Measurements from ENCODE around the gene NDUFV1. TPM values are rescaled to one million over a fixed set of nuclear protein-coding genes. Genes with fewer than 3 reads are reported as not detected.
"Not testable (repeated sequence)": the region's sequence is repeated elsewhere in the genome, so short reads cannot be mapped to it uniquely, and the experiment has no call there.

NDUFV1 gene
- total and polyA plus RNA-seq, 3 donors from 2014 or later = 187 to 369 (median 312) TPM

DNA sequence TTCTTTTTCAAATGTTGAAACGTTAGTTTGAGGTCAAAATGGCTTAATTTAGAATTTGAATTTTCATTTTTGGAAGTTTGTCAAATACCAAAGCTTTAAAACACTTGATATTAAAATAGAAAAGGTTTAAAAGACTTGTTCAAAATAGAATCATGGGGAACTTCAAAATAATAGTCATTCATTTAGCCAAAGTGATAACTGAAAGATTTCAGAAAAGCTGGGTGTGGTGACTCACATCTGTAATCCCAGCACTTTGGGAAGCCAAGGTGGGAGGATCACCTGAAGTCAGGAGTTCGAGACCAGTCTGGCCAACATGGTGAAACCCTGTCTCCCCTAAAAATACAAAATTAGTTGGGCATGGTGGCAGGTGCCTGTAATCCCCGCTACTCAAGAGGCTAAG, 12.3 kb upstream of the NDUFV1 start:
- 70 to 77% methylated on average over 3 of the region's 3 CpGs for WGBS, 2 donors
- intact Hi-C loops (cut with DNase I; ENCODE audit: low total_unique reads) = no loop called here
- no peak for TF ChIP-seq POLR2A (IDR thresholded peaks at IDR 0.05)
- TF ChIP-seq, protein P1, sequence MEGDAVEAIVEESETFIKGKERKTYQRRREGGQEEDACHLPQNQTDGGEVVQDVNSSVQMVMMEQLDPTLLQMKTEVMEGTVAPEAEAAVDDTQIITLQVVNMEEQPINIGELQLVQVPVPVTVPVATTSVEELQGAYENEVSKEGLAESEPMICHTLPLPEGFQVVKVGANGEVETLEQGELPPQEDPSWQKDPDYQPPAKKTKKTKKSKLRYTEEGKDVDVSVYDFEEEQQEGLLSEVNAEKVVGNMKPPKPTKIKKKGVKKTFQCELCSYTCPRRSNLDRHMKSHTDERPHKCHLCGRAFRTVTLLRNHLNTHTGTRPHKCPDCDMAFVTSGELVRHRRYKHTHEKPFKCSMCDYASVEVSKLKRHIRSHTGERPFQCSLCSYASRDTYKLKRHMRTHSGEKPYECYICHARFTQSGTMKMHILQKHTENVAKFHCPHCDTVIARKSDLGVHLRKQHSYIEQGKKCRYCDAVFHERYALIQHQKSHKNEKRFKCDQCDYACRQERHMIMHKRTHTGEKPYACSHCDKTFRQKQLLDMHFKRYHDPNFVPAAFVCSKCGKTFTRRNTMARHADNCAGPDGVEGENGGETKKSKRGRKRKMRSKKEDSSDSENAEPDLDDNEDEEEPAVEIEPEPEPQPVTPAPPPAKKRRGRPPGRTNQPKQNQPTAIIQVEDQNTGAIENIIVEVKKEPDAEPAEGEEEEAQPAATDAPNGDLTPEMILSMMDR (IDR thresholded peaks at IDR 0.05) = no peak
- no peaks in the 10 kb centered on the region for H3K27me3 ChIP-seq
- no peaks in the 10 kb centered on the region for H3K36me3 ChIP-seq (ENCODE audit: low read depth, missing control alignments)
- no peak overlapping the region for H3K27ac ChIP-seq
- H3K9me3 ChIP-seq = no peaks in the 10 kb centered on the region
- no peak for DNase-seq
- no peaks in the 10 kb centered on the region for H3K4me1 ChIP-seq
- H3K4me3 ChIP-seq = no peak overlapping the region

DNA sequence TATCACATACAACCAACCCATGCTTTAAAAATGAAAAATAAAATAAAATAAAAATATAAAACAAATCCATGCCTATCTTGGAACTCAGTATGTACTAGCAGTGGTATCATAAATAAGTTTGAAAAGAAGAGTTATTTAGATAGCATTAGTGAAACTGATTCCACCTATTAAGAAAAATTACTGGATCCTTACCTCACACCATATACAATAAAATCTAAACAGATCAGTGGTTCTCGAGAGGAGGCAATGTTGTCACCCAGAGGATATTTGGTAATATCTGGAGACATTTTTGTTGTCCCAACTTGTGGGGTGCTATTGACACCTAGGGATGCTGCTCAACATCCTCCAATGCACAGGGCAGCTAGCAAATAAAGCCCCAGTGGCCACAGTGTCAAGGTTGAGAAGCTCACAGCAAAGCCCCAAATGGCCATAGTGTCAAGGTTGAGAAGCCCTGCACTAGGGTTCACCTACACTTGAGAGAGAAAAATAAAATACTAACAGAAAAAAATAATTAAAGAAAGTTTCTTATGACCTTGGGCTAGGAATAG, 9.9 kb upstream of the NDUFV1 start:
- DNase-seq = no peak
- Histone ChIP-seq H3K9me3 (no peaks in the 10 kb centered on the region), H3K4me1 (no peaks in the 10 kb centered on the region), H3K27ac (no peak overlapping the region), H3K27me3 (no peaks in the 10 kb centered on the region), H3K36me3 (ENCODE audit: low read depth, missing control alignments) (no peaks in the 10 kb centered on the region), H3K4me3 (no peak overlapping the region)
- intact Hi-C loops (cut with DNase I; ENCODE audit: low total_unique reads) = no loop called here
- TF ChIP-seq, protein P1 (IDR thresholded peaks at IDR 0.05) = no peak
- no peak for TF ChIP-seq POLR2A (IDR thresholded peaks at IDR 0.05)
- WGBS, 2 donors = 83 to 94% methylated on average over 1 of the region's 1 CpG

DNA sequence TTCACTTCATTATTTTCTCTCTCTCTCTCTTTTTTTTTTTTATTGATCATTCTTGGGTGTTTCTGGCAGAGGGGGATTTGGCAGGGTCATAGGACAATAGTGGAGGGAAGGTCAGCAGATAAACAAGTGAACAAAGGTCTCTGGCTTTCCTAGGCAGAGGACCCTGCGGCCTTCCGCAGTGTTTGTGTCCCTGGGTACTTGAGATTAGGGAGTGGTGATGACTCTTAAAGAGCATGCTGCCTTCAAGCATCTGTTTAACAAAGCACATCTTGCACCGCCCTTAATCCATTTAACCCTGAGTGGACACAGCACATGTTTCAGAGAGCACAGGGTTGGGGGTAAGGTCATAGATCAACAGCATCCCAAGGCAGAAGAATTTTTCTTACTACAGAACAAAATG, 9.3 kb upstream of the NDUFV1 start:
- DNase-seq; H3K36me3 ChIP-seq (ENCODE audit: low read depth, missing control alignments); intact Hi-C loops (cut with DNase I; ENCODE audit: low total_unique reads); H3K9me3 ChIP-seq; H3K27ac ChIP-seq; H3K4me1 ChIP-seq; H3K27me3 ChIP-seq; H3K4me3 ChIP-seq: not testable (repeated sequence)
- 88 to 91% methylated on average over 3 of the region's 3 CpGs for WGBS, 2 donors

DNA sequence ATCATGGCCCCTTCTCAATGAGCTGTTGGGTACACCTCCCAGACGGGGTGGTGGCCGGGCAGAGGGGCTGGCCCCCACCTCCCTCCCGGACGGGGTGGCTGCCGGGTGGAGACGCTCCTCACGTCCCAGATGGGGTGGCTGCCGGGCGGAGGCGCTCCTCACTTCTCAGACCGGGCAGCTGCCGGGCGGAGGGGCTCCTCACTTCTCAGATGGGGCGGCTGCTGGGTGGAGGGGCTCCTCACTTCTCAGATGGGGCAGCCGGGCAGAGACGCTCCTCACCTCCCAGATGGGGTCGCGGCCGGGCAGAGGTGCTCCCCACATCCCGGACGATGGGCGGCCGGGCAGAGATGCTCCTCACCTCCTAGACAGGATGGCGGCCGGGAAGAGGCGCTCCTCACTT, 8.8 kb upstream of the NDUFV1 start:
- H3K9me3 ChIP-seq; H3K27me3 ChIP-seq; DNase-seq; H3K36me3 ChIP-seq (ENCODE audit: low read depth, missing control alignments); intact Hi-C loops (cut with DNase I; ENCODE audit: low total_unique reads); H3K4me3 ChIP-seq; H3K4me1 ChIP-seq; H3K27ac ChIP-seq: not testable (repeated sequence)
- 90% methylated on average over 10 to 17 of the region's 26 CpGs for WGBS, 2 donors

DNA sequence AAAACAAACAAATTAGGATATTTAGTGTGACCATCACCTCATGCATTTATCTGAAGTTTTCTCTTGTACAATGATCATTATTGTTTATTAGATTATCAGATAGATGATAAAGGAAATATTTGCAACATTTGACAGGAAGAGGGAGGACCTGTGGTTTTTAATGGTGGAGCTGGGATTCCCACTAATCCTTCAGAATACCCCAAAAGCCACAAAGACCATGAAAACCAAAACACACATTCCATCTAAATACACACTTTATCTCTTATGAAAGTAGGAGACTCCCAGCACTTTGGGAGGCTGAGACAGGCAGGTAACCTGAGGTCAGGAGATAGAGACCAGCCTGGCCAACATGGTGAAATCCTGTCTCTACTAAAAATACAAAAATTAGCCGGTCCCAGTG, 7.6 kb upstream of the NDUFV1 start:
- 86 to 100% methylated on average over 1 of the region's 1 CpG for WGBS, 2 donors
- H3K36me3 ChIP-seq (ENCODE audit: low read depth, missing control alignments) = no peaks in the 10 kb centered on the region

More for the DNA sequence above, 7.6 kb upstream of the NDUFV1 start:
- Histone ChIP-seq H3K27me3 (no peaks in the 10 kb centered on the region), H3K4me3 (no peak overlapping the region), H3K4me1 (no peaks in the 10 kb centered on the region), H3K27ac (no peak overlapping the region), H3K9me3 (no peaks in the 10 kb centered on the region)
- intact Hi-C loops (cut with DNase I; ENCODE audit: low total_unique reads) = no loop called here
- no peak for DNase-seq
- no peak for TF ChIP-seq POLR2A (IDR thresholded peaks at IDR 0.05)
- TF ChIP-seq, protein P1 (IDR thresholded peaks at IDR 0.05) = no peak

Measured in testis (tissue), 3 donors.